ENCODE data around the gene SYT17.

SYT17 gene

GRCh38 chr16:19170043-19170655 is 2.1 kb downstream of the SYT17 start:
- TF ChIP-seq SIN3A (IDR thresholded peaks at IDR 0.05; ENCODE audit: borderline replicate concordance, insufficient read depth, low read length) (no peak), FOXP2 (optimal IDR thresholded peaks at IDR 0.05; ENCODE audit: borderline replicate concordance, extremely low read depth, extremely low read length, insufficient read depth) (no peak), REST (IDR thresholded peaks at IDR 0.05; ENCODE audit: insufficient read depth in 1 of 2, low read depth in 2 of 2, low read length in 2 of 2) (no peak), POLR2AphosphoS5 (IDR thresholded peaks at IDR 0.05; ENCODE audit: low read depth, low read length) (no peak), TAF1 (IDR thresholded peaks at IDR 0.05; ENCODE audit: borderline replicate concordance, insufficient read depth, low read length) (no peak)

GRCh38 chr16:19172098-19172780 is 4.2 kb downstream of the SYT17 start:
- TF ChIP-seq TAF1 (IDR thresholded peaks at IDR 0.05; ENCODE audit: borderline replicate concordance, insufficient read depth, low read length) = no peak
- no peak for TF ChIP-seq FOXP2 (optimal IDR thresholded peaks at IDR 0.05; ENCODE audit: borderline replicate concordance, extremely low read depth, extremely low read length, insufficient read depth)
- TF ChIP-seq REST (IDR thresholded peaks at IDR 0.05; ENCODE audit: insufficient read depth in 1 of 2, low read depth in 2 of 2, low read length in 2 of 2) = no peak
- no peak for TF ChIP-seq POLR2AphosphoS5 (IDR thresholded peaks at IDR 0.05; ENCODE audit: low read depth, low read length)
- no peak for TF ChIP-seq SIN3A (IDR thresholded peaks at IDR 0.05; ENCODE audit: borderline replicate concordance, insufficient read depth, low read length)

GRCh38 chr16:19173059-19173458 is 5.0 kb downstream of the SYT17 start:
- TF ChIP-seq REST (IDR thresholded peaks at IDR 0.05; ENCODE audit: insufficient read depth in 1 of 2, low read depth in 2 of 2, low read length in 2 of 2) (no peak), SIN3A (IDR thresholded peaks at IDR 0.05; ENCODE audit: borderline replicate concordance, insufficient read depth, low read length) (no peak), FOXP2 (optimal IDR thresholded peaks at IDR 0.05; ENCODE audit: borderline replicate concordance, extremely low read depth, extremely low read length, insufficient read depth) (no peak), TAF1 (IDR thresholded peaks at IDR 0.05; ENCODE audit: borderline replicate concordance, insufficient read depth, low read length) (no peak), POLR2AphosphoS5 (IDR thresholded peaks at IDR 0.05; ENCODE audit: low read depth, low read length) (no peak)

GRCh38 chr16:19173649-19174383 is 5.8 kb downstream of the SYT17 start:
- no peak for TF ChIP-seq REST (IDR thresholded peaks at IDR 0.05; ENCODE audit: insufficient read depth in 1 of 2, low read depth in 2 of 2, low read length in 2 of 2)
- TF ChIP-seq SIN3A (IDR thresholded peaks at IDR 0.05; ENCODE audit: borderline replicate concordance, insufficient read depth, low read length) = no peak
